HUES6 (cell line): ENCODE results near the gene KRTAP9-3.
"Not testable (repeated sequence)": the region's sequence is repeated elsewhere in the genome, so short reads cannot be mapped to it uniquely, and the experiment has no call there.

Experiments
- H3K27ac ChIP-seq: 2 replicates; pipeline ENCODE4 v1.7.0; 2013; ENCODE audit warnings: low read depth, mild to moderate bottlenecking, low read length, inconsistent platforms
- H3K27me3 ChIP-seq: 2 replicates; pipeline ENCODE4 v1.6.1; 2013; ENCODE audit warnings: low read length; ENCODE audit not compliant: control insufficient read depth, insufficient read depth
- H3K36me3 ChIP-seq: 2 replicates; pipeline ENCODE4 v1.6.1; 2013; ENCODE audit warnings: low read length; ENCODE audit not compliant: control insufficient read depth, insufficient read depth
- H3K4me1 ChIP-seq: 2 replicates; pipeline ENCODE4 v1.6.1; 2013; ENCODE audit warnings: low read length; ENCODE audit not compliant: control insufficient read depth, insufficient read depth
- H3K4me3 ChIP-seq: 2 replicates; pipeline ENCODE4 v1.5.1; 2013; ENCODE audit warnings: low read depth, low read length
- H3K9ac ChIP-seq: one replicate; pipeline ENCODE4 v1.6.1; 2013; ENCODE audit warnings: mild to moderate bottlenecking, low read length
- H3K9me3 ChIP-seq: 2 replicates; pipeline ENCODE4 v1.6.1; 2013; ENCODE audit warnings: low read depth, low read length; ENCODE audit not compliant: control insufficient read depth, insufficient read depth

Gene KRTAP9-3

GRCh38 chr17:41232399-41233105 is at the start of gene KRTAP9-3:
Gene KRTAP9-3 (plus strand): TSS chr17:41232449. CDS start chr17:41232502, 53 bp downstream.
- H3K4me1 ChIP-seq, H3K27ac ChIP-seq: not testable (repeated sequence)

DNA sequence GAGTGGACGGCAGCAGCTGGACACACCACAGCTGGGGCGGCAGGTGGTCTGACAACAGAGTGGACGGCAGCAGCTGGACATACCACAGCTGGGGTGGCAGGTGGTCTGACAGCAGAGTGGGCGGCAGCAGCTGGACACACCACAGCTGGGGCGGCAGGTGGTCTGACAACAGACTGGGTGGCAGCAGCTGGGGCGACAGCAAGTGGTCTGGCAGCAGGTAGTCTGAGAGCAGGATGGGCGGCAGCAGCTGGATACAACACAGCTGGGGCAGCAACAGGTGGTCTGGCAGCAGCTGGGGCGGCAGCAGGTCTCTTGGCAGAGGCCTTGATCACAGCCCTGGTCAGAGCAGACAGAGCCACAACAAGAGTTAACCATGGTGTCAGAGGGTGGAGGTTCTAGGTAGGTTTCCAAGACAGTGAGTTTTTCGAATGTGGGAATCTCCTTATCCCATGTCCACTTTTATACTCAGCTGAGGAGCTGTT is 47.7 kb upstream of the KRTAP9-3 start, which contains the start of gene KRTAP4-1:
KRTAP4-1 (minus strand) TSS at position 432 of the 482 bp plus-strand sequence; CDS start at position 375, 57 bp downstream.
- Histone ChIP-seq H3K27ac (no peak within 1 kb of the TSS), H3K4me1 (no peaks in the 10 kb centered on the region), H3K9me3 (no peaks in the 10 kb centered on the region), H3K27me3 (no peaks in the 10 kb centered on the region), H3K4me3 (no peak within 1 kb of the TSS), H3K9ac (no peak within 1 kb of the TSS), H3K36me3 (no peaks in the 10 kb centered on the region)

More at GRCh38 chr17:41232399-41233105, at the start of gene KRTAP9-3:
- H3K9me3 ChIP-seq, H3K4me3 ChIP-seq, H3K9ac ChIP-seq, H3K36me3 ChIP-seq: not testable (repeated sequence)
- H3K27me3 ChIP-seq: peaks cover 15% of the 10 kb centered on the region

GRCh38 chr17:41185001-41185400 is 47.2 kb upstream of the KRTAP9-3 start:
- Histone ChIP-seq H3K9ac (no peak overlapping the region), H3K9me3 (no peaks in the 10 kb centered on the region), H3K27ac (no peak overlapping the region), H3K27me3 (no peaks in the 10 kb centered on the region), H3K4me3 (no peak overlapping the region), H3K4me1 (no peaks in the 10 kb centered on the region), H3K36me3 (no peaks in the 10 kb centered on the region)

DNA sequence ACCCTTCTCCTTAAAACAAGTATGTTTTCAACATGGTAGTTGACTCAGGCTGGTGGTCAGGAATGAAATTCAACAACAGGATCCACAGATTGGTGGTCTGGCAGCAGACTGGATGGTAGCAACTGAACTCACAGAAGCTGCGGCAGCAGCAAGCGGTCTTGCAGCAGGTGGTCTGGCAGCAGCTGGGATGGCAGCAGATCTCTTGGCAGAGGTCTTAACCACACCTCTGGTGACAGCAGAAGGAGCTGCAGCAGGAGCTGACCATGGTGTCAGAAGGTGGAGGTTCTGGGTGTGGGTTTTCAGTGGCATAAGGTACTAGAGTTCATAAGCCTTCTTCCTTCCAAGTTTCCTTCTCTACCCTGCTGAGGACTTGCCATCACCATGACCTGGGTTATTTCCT is 45.4 kb upstream of the KRTAP9-3 start:
- Histone ChIP-seq H3K9ac (no peak overlapping the region), H3K4me3 (no peak overlapping the region)

GRCh38 chr17:41189837-41190318 is 42.4 kb upstream of the KRTAP9-3 start, which contains the start of gene KRTAP9-1:
Gene KRTAP9-1 (plus strand): TSS chr17:41189887. CDS start chr17:41189887, 0 bp downstream.
- H3K27me3 ChIP-seq, H3K27ac ChIP-seq, H3K9ac ChIP-seq, H3K4me1 ChIP-seq, H3K4me3 ChIP-seq, H3K9me3 ChIP-seq, H3K36me3 ChIP-seq: not testable (repeated sequence)

More for the DNA sequence above, 45.4 kb upstream of the KRTAP9-3 start:
- H3K4me1 ChIP-seq: no peaks in the 10 kb centered on the region
- no peaks in the 10 kb centered on the region for H3K36me3 ChIP-seq
- no peaks in the 10 kb centered on the region for H3K9me3 ChIP-seq
- no peaks in the 10 kb centered on the region for H3K27me3 ChIP-seq
- H3K27ac ChIP-seq: no peak overlapping the region

- Histone ChIP-seq H3K9ac (no peak overlapping the region), H3K27ac (no peak overlapping the region), H3K27me3 (no peaks in the 10 kb centered on the region), H3K4me3 (no peak overlapping the region), H3K36me3 (no peaks in the 10 kb centered on the region), H3K4me1 (no peaks in the 10 kb centered on the region), H3K9me3 (no peaks in the 10 kb centered on the region)
Observed at GRCh38 chr17:41190328-41190727, 41.9 kb upstream of the KRTAP9-3 start.

GRCh38 chr17:41196068-41196467 is 36.2 kb upstream of the KRTAP9-3 start:
- Histone ChIP-seq H3K4me3 (no peak overlapping the region), H3K9ac (no peak overlapping the region), H3K36me3 (no peaks in the 10 kb centered on the region)

GRCh38 chr17:41199421-41200078 is 32.7 kb upstream of the KRTAP9-3 start:
- H3K27me3 ChIP-seq: no peaks in the 10 kb centered on the region
- H3K4me3 ChIP-seq: no peak overlapping the region
- H3K36me3 ChIP-seq: no peaks in the 10 kb centered on the region
- no peaks in the 10 kb centered on the region for H3K4me1 ChIP-seq
- no peak overlapping the region for H3K9ac ChIP-seq
- H3K27ac ChIP-seq: no peak overlapping the region
- no peaks in the 10 kb centered on the region for H3K9me3 ChIP-seq

More at GRCh38 chr17:41196068-41196467, 36.2 kb upstream of the KRTAP9-3 start:
- Histone ChIP-seq H3K9me3 (no peaks in the 10 kb centered on the region), H3K4me1 (no peaks in the 10 kb centered on the region), H3K27me3 (no peaks in the 10 kb centered on the region), H3K27ac (no peak overlapping the region)

DNA sequence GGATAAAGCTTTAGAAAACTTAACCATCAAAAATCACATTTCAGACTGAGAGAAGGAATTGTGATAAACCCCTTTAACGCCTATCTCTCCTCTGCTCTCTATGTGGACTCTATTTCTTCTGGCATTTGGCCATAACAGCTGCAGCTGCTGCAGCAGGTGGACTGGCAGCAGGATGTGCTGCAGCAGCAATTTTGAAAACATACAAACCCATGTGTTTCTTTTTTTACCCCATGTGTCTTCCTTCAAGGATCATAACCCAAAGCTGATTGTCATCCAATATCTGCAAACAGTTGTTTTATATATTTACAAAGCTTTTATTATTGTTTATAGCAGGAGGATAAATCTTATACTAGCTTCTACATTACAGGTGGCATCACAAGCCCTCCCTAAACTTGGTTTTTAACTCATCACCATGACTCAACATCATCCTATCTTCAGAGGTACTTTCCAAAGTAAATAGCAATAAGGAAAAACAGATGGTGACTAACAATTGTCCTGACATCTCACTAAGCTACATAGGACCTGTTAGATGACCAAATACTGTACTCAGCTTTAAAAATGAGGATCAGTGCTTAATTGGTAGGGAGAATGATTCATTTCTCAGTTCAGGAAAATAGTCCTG is 20.3 kb upstream of the KRTAP9-3 start:
- Histone ChIP-seq H3K9me3 (peaks cover 4% of the 10 kb centered on the region), H3K4me1 (no peaks in the 10 kb centered on the region), H3K4me3 (no peak overlapping the region), H3K27ac (no peak overlapping the region), H3K9ac (no peak overlapping the region), H3K36me3 (no peaks in the 10 kb centered on the region), H3K27me3 (no peaks in the 10 kb centered on the region)

DNA sequence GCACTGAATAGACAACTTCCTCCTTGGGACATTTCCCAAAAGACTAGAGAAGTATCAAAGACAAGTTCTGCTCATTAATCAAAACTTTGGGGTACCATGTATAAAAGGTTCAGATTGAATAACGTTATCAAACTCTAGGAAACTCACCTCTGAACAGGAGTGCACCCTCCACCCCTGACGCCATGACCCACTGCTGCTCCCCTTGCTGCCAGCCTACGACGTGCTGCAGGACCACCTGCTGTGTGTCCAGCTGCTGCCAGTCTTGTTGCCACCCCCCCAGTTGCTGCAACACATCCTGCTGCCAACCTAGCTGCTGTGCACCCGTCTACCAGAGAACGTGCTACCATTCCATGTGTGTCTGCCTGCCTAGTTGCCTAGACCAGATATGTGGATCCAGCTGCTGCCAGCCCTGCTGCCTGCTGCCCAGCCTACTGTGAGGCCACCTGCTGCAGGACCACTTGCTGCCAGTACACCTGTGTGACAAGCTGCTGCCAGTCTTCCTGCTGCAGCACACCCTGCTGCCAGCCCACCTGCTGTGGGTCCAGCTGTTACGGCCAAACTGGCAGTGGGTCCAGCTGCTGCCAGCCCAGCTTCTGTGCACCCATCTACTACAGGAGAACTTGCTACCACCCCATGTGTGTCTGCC is 19.6 kb upstream of the KRTAP9-3 start:
- H3K27me3 ChIP-seq: no peaks in the 10 kb centered on the region
- no peaks in the 10 kb centered on the region for H3K36me3 ChIP-seq
- H3K9ac ChIP-seq: no peak overlapping the region
- no peak overlapping the region for H3K4me3 ChIP-seq
- no peaks in the 10 kb centered on the region for H3K4me1 ChIP-seq
- H3K9me3 ChIP-seq: no peaks in the 10 kb centered on the region; the same call in 1 of the 2 replicates
- H3K27ac ChIP-seq: no peak overlapping the region
